ENCODE measurements around the gene ZP2. TPM values are rescaled to one million over a fixed set of nuclear protein-coding genes. Genes with fewer than 3 reads are reported as not detected.

The ZP2 gene
- total RNA-seq, 1 donor from 2014 or later: 4.1 TPM

GRCh38 chr16:21150375-21151001 lies 60.9 kb downstream of the ZP2 start, which contains the start of gene DNAH3:
Gene DNAH3, minus strand, starts transcription at chr16:21150846. Its CDS starts 527 bp downstream, at chr16:21150319.
- Mint-ChIP-seq H3K4me1 (ENCODE audit: unreplicated experiment) (no peaks in the 10 kb centered on the region), H3K27ac (ENCODE audit: unreplicated experiment) (no peak within 1 kb of the TSS), H3K4me3 (ENCODE audit: unreplicated experiment) (no peak within 1 kb of the TSS), H3K27me3 (ENCODE audit: unreplicated experiment) (peaks cover 2% of the 10 kb centered on the region), H3K9me3 (ENCODE audit: unreplicated experiment) (no peaks in the 10 kb centered on the region), H3K36me3 (ENCODE audit: low read depth, unreplicated experiment) (peaks cover 4% of the 10 kb centered on the region)
- no peak for DNase-seq (ENCODE audit: low spot score)
- no peak for TF ChIP-seq CTCF (IDR thresholded peaks at IDR 0.05; ENCODE audit: unreplicated experiment)

Other genes with a start within 250 kb of the ZP2 start
- gene DNAH3, start 60.7 kb downstream of the ZP2 start, total RNA-seq (ENCODE audit: unreplicated experiment): 0.05 TPM
- gene LDAF1, start 52.9 kb downstream of the ZP2 start, total RNA-seq (ENCODE audit: unreplicated experiment): 27.9 TPM
- gene ANKS4B, start 22.1 kb upstream of the ZP2 start, total RNA-seq (ENCODE audit: unreplicated experiment): not detected
- gene CRYM, start 66.7 kb upstream of the ZP2 start, total RNA-seq (ENCODE audit: unreplicated experiment): 3.7 TPM

All from endothelial cell (in vitro differentiated cells).